ENCODE data around the gene ATL3.
A peak's percentile ranks its signal among the peaks of the same experiment; 100 is the strongest.
"Not testable (repeated sequence)": the region's sequence is repeated elsewhere in the genome, so short reads cannot be mapped to it uniquely, and the experiment has no call there.

ATL3 gene

DNA sequence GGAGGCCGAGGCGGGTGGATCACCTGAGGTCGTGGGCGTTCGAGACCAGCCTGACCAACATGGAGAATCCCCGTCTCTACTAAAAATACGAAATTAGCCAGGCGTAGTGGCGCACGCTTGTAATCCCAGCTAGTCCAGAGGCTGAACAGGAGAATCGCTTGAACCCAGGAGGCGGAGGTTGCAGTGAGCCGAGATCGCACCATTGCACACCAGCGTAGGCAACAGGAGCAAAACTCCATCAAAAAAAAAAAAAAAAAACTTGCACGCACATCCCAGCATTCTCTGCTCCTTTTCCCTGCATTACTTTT lies 934 bp upstream of the ATL3 start:
- peak overlapping the region; percentile 59 to 87 for H3K4me3 Mint-ChIP-seq
- peak overlapping the region in 1 of 2 donors; percentile 44 for H3K27ac Mint-ChIP-seq
- ATAC-seq (replicated peaks) (no peak), DNase-seq (no peak)
- H3K27me3 Mint-ChIP-seq: no peaks in the 10 kb centered on the region
- H3K36me3 Mint-ChIP-seq (ENCODE audit: insufficient read depth): peaks cover 3% of the 10 kb centered on the region
- no peaks in the 10 kb centered on the region for H3K9me3 Mint-ChIP-seq
- H3K4me1 Mint-ChIP-seq (ENCODE audit: low read depth in 2 of 2): peaks cover 20 to 21% of the 10 kb centered on the region in 2 donors

DNA sequence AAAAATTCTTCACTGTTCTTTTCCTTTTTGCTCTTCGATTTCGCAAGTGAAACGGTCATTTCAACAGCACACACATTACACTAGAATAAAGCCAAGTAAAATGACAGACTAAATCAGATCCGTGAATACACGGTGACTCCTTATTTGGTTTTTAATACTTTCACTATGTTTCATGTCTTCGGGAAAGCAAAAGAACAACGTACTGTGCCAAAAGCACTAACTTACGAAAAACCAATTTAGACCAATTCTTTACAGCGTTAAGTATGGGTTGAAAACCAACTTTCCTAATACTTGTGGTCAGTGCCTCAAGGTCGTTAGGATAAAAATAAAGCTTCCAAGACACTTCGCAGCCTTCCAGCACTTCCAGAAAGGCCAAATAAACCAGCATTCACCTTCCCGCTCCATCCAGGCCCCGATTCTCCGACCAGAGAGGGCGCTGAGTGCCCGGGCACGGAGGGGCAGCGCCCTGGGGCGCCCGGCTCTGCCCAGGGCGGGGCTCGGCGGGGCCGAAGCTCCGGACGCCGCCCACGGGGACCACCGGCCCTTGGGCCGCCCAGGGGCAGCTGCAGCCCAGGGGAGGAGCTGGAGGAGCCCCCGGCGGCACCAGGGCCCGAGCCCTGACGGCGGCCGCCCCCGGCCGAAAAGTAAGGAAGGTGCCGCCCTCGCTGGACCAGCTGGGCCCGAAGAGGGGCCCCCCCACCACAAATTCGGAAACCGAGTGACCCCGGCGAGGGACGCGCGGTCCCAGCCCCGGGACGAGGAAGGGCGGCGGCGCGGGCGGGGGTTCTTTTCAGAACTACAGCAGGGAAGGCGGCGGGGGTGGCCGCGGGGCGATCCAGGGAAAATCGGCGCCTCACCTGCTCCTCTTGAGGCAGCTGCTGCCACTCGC lies 499 bp downstream of the ATL3 start:
- DNase-seq: peak; percentile 5 to 16 (median 10)
- Mint-ChIP-seq H3K4me1 (ENCODE audit: low read depth in 2 of 2) (peaks cover 20 to 21% of the 10 kb centered on the region in 2 donors), H3K27ac (peak overlapping the region; percentile 49 to 92), H3K27me3 (no peaks in the 10 kb centered on the region), H3K9me3 (no peaks in the 10 kb centered on the region), H3K4me3 (peak overlapping the region; percentile 82 to 87), H3K36me3 (ENCODE audit: insufficient read depth) (peaks cover 3% of the 10 kb centered on the region)
- peak; percentile 22 for ATAC-seq (replicated peaks)

- ATAC-seq (replicated peaks) (no peak), DNase-seq (no peak)
- Mint-ChIP-seq H3K4me3 (peak overlapping the region; percentile 82 to 87), H3K27me3 (no peaks in the 10 kb centered on the region), H3K27ac (peak overlapping the region in 1 of 2 donors; percentile 92), H3K36me3 (ENCODE audit: insufficient read depth) (peaks cover 3% of the 10 kb centered on the region), H3K9me3 (no peaks in the 10 kb centered on the region), H3K4me1 (ENCODE audit: low read depth in 2 of 2) (peaks cover 20 to 21% of the 10 kb centered on the region in 2 donors)
Observed at GRCh38 chr11:63670096-63670432, 1.1 kb downstream of the ATL3 start.

GRCh38 chr11:63667995-63668795 lies 3.0 kb downstream of the ATL3 start:
- H3K27me3 Mint-ChIP-seq: no peaks in the 10 kb centered on the region
- peaks cover 3% of the 10 kb centered on the region for H3K36me3 Mint-ChIP-seq (ENCODE audit: insufficient read depth)
- H3K27ac Mint-ChIP-seq: no peak overlapping the region
- peaks cover 23 to 30% of the 10 kb centered on the region in 2 donors for H3K4me1 Mint-ChIP-seq (ENCODE audit: low read depth in 2 of 2)
- DNase-seq: no peak
- H3K4me3 Mint-ChIP-seq: no peak overlapping the region
- no peaks in the 10 kb centered on the region for H3K9me3 Mint-ChIP-seq
- ATAC-seq (replicated peaks): no peak

GRCh38 chr11:63666874-63667273 lies 4.3 kb downstream of the ATL3 start:
- Mint-ChIP-seq H3K27me3 (no peaks in the 10 kb centered on the region), H3K27ac (no peak overlapping the region), H3K4me1 (ENCODE audit: low read depth in 2 of 2) (peaks cover 25 to 30% of the 10 kb centered on the region in 2 donors), H3K4me3 (no peak overlapping the region), H3K36me3 (ENCODE audit: insufficient read depth) (peaks cover 3% of the 10 kb centered on the region), H3K9me3 (no peaks in the 10 kb centered on the region)
- no peak for ATAC-seq (replicated peaks)
- no peak for DNase-seq

- no peaks in the 10 kb centered on the region for H3K27me3 Mint-ChIP-seq
- H3K27ac Mint-ChIP-seq: peak overlapping the region in 1 of 2 donors; percentile 52
- no peaks in the 10 kb centered on the region for H3K9me3 Mint-ChIP-seq
- ATAC-seq (replicated peaks): no peak
- no peaks in the 10 kb centered on the region for H3K36me3 Mint-ChIP-seq (ENCODE audit: insufficient read depth)
- H3K4me1 Mint-ChIP-seq (ENCODE audit: low read depth in 2 of 2): peaks cover 20 to 31% of the 10 kb centered on the region in 2 donors
- no peak overlapping the region for H3K4me3 Mint-ChIP-seq
- no peak for DNase-seq
Observed at GRCh38 chr11:63663809-63664208, 7.4 kb downstream of the ATL3 start.

DNA sequence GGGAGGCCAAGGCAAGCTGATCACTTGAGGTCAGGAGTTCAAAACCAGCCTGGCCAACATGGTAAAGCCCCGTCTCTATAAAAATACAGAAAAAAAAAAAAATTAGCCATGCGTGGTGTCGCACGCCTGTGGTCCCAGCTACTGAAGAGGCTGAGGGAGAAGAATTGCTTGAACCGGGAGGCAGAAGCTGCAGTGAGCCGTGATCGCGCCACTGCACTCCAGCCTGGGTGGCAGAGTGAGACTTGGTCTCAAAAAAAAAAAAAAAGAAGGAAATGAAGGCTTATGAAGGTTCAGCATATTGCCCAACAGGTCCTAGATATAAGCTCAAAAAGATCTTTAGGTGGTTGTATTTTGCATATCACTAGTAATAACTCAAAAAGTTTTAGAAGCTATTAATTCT lies 10.2 kb downstream of the ATL3 start:
- Mint-ChIP-seq H3K27me3 (no peaks in the 10 kb centered on the region), H3K36me3 (ENCODE audit: insufficient read depth) (peaks cover 21% of the 10 kb centered on the region), H3K4me3 (no peak overlapping the region), H3K27ac (peak overlapping the region; percentile 9 to 33), H3K4me1 (ENCODE audit: low read depth in 2 of 2) (peaks cover 16 to 25% of the 10 kb centered on the region in 2 donors), H3K9me3 (no peaks in the 10 kb centered on the region)
- no peak for ATAC-seq (replicated peaks)
- no peak for DNase-seq

DNA sequence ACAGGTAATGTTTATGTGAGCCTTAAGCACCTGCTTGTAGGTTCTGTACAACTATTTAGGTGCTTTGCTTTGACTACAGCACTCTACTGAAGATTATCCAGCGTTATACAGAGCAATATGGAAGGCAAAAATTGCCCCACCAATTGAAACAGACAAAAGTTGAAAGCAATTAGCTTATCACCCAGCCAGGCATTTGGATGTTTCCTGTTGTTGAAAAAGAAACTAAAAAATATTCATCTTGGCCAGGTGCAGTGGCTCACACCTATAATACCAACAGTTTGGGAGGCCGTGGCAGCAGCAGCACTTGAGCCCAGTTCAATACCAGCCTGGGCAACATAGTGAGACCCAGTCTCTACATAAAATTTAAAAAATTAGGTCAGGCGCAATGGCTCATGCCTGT lies 18.5 kb downstream of the ATL3 start:
- no peak for ATAC-seq (replicated peaks)
- peaks cover 4% of the 10 kb centered on the region in 2 donors for H3K4me1 Mint-ChIP-seq (ENCODE audit: low read depth in 2 of 2)

DNA sequence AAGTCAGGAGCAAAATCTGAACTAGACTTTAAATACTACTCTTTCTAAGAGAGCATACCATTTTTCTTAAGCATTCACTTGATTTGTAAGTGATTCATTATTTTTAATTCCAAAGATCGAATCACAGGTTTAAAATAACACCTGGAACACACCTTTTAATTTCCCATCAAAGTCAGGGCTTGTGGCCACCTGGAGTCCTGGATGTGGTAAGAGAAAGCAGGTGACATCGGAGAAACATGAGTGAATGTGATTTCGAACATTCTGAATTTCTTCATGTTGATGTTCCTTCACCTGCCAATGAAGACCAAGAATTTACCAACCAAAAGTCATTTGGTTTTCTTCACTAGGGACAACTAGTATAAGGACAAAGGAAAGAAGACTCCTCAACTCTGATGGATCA lies 28.0 kb downstream of the ATL3 start:
- H3K36me3 Mint-ChIP-seq (ENCODE audit: insufficient read depth): peaks cover 52% of the 10 kb centered on the region
- H3K4me3 Mint-ChIP-seq: no peak overlapping the region
- no peaks in the 10 kb centered on the region for H3K27me3 Mint-ChIP-seq
- ATAC-seq (replicated peaks): no peak
- DNase-seq: no peak
- H3K27ac Mint-ChIP-seq: no peak overlapping the region
- H3K9me3 Mint-ChIP-seq: no peaks in the 10 kb centered on the region
- peaks cover 7 to 15% of the 10 kb centered on the region in 2 donors for H3K4me1 Mint-ChIP-seq (ENCODE audit: low read depth in 2 of 2)

More for the DNA sequence above, 18.5 kb downstream of the ATL3 start:
- Mint-ChIP-seq H3K27me3 (no peaks in the 10 kb centered on the region), H3K27ac (peak overlapping the region in 1 of 2 donors; percentile 73), H3K9me3 (no peaks in the 10 kb centered on the region), H3K36me3 (ENCODE audit: insufficient read depth) (peaks cover 50% of the 10 kb centered on the region), H3K4me3 (no peak overlapping the region)
- DNase-seq: no peak

- Mint-ChIP-seq H3K27ac (peak overlapping the region; percentile 44 to 61), H3K4me1 (ENCODE audit: low read depth in 2 of 2) (peaks cover 7 to 15% of the 10 kb centered on the region in 2 donors), H3K9me3 (no peaks in the 10 kb centered on the region), H3K27me3 (no peaks in the 10 kb centered on the region), H3K36me3 (ENCODE audit: insufficient read depth) (peaks cover 46% of the 10 kb centered on the region), H3K4me3 (no peak overlapping the region)
- DNase-seq: no peak
- ATAC-seq (replicated peaks): no peak
Observed at GRCh38 chr11:63641727-63642126, 29.4 kb downstream of the ATL3 start.

DNA sequence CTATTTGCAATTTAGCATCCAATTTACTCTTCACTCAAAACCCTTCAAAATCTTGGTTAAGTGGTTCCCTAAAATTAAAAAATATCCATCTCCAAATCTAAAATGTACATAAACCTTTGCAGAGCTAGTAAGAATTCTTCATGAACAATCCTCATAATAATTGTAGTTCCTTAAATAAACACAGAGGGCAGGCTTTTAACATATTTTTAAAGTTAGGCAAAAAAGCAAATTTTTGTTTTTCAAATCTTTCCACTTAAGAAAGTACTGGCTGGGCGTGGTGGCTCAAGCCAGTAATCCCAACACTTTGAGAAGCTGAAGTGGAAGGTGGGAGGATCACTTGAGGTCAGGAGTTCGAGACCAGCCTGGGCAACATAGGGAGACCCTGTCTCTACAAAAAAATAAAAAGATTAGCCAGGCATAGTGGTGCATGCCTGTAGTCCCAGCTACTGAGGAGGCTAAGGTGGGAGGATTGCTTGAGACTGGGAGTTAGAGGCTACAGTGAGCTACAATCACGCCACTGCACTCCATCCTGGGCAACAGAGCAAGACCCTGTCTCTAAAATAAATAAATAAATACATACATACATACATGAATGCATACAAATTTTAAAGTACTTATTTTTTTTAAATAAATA lies 31.9 kb downstream of the ATL3 start:
- H3K36me3 Mint-ChIP-seq (ENCODE audit: insufficient read depth): peaks cover 49% of the 10 kb centered on the region
- H3K4me3 Mint-ChIP-seq: no peak overlapping the region
- no peaks in the 10 kb centered on the region for H3K27me3 Mint-ChIP-seq
- ATAC-seq (replicated peaks): no peak
- DNase-seq: no peak
- peak overlapping the region in 1 of 2 donors; percentile 83 for H3K27ac Mint-ChIP-seq
- peaks cover 9 to 19% of the 10 kb centered on the region in 2 donors for H3K4me1 Mint-ChIP-seq (ENCODE audit: low read depth in 2 of 2)
- H3K9me3 Mint-ChIP-seq: no peaks in the 10 kb centered on the region

- not testable (repeated sequence) for H3K4me3 Mint-ChIP-seq; ATAC-seq (replicated peaks); H3K27me3 Mint-ChIP-seq; H3K27ac Mint-ChIP-seq; H3K9me3 Mint-ChIP-seq; DNase-seq
- H3K36me3 Mint-ChIP-seq (ENCODE audit: insufficient read depth): peaks cover 58% of the 10 kb centered on the region
- H3K4me1 Mint-ChIP-seq (ENCODE audit: low read depth in 2 of 2): peaks cover 9 to 19% of the 10 kb centered on the region in 2 donors
Observed at GRCh38 chr11:63638436-63638835, 32.7 kb downstream of the ATL3 start.

GRCh38 chr11:63635762-63636465 lies 35.3 kb downstream of the ATL3 start:
- DNase-seq (peak; percentile 68 to 81 (median 70)), ATAC-seq (replicated peaks) (peak; percentile 83)
- Mint-ChIP-seq H3K4me3 (no peak overlapping the region), H3K27me3 (no peaks in the 10 kb centered on the region), H3K27ac (no peak overlapping the region), H3K4me1 (ENCODE audit: low read depth in 2 of 2) (peaks cover 6 to 12% of the 10 kb centered on the region in 2 donors), H3K36me3 (ENCODE audit: insufficient read depth) (peaks cover 70% of the 10 kb centered on the region), H3K9me3 (no peaks in the 10 kb centered on the region)

Measured in effector memory CD8-positive, alpha-beta T cell (primary cell).